H1 (cell line): ENCODE results near the gene ARHGEF28. TPM values are rescaled to one million over a fixed set of nuclear protein-coding genes. Genes with fewer than 3 reads are reported as not detected.

Experiments used
- CTCF ChIA-PET: fragments of 300-600 bp; sonication (Branson Sonifier 250); formaldehyde crosslinking; loops from one replicate; lab custom pipeline; 2021; ENCODE audit not compliant: partially characterized antibody; lab: Charles Lee
- POLR2A ChIA-PET: fragments of 300-600 bp; sonication (Branson Sonifier 250); formaldehyde crosslinking; loops from one replicate; lab custom pipeline; 2021; ENCODE audit warnings: inconsistent platforms; ENCODE audit not compliant: partially characterized antibody; lab: Charles Lee
- DNase-seq, 2 experiments: peaks; one replicate each; pipeline versions ENCODE4 v3.0.0 to v3.0.0-alpha.2; 2010 to 2022; ENCODE audit warnings: low spot score in 2 of 2, low read depth in 1 of 2, mixed read lengths in 1 of 2
- FAIRE-seq: peaks from 2 replicates; lab custom pipeline; 2011; peaks lifted over from hg19 to GRCh38; lab: Jason Lieb, UNC
- H2AFZ ChIP-seq: 2 replicates; pipeline ENCODE4 v1.8.1; 2012; ENCODE audit warnings: low read length, inconsistent platforms
- H2AK5ac ChIP-seq: 2 replicates; pipeline ENCODE4 v1.6.1; 2013; ENCODE audit warnings: low read depth, low read length
- H2BK120ac ChIP-seq: replicated peaks from 2 replicates; pipeline ENCODE3; 2013; ENCODE audit warnings: low read depth, low read length, inconsistent platforms
- H2BK12ac ChIP-seq: 2 replicates; pipeline ENCODE4 v1.6.1; 2013; ENCODE audit warnings: low read depth, low read length
- H2BK15ac ChIP-seq: 2 replicates; pipeline ENCODE4 v1.6.1; 2013; ENCODE audit warnings: low read length
- H2BK20ac ChIP-seq: 2 replicates; pipeline ENCODE4 v1.6.1; 2013; ENCODE audit warnings: low read length
- H2BK5ac ChIP-seq: 2 replicates; pipeline ENCODE4 v1.6.1; 2013; ENCODE audit warnings: low read depth, low read length
- H3K14ac ChIP-seq: 2 replicates; pipeline ENCODE4 v1.6.1; 2013; ENCODE audit warnings: inconsistent platforms; ENCODE audit not compliant: insufficient read length
- H3K18ac ChIP-seq: 2 replicates; pipeline ENCODE4 v1.6.1; 2013; ENCODE audit warnings: low read length; ENCODE audit errors: extremely low read depth
- H3K23ac ChIP-seq: 2 replicates; pipeline ENCODE4 v1.6.1; 2013; ENCODE audit warnings: inconsistent platforms; ENCODE audit not compliant: insufficient read length
- H3K23me2 ChIP-seq: 2 replicates; pipeline ENCODE4 v1.6.1; 2013; ENCODE audit warnings: low read depth, low read length
- H3K27ac ChIP-seq: 2 replicates; pipeline ENCODE4 v1.6.1; 2011; ENCODE audit warnings: low read depth, low read length, inconsistent platforms
- H3K27me3 ChIP-seq, 4 experiments: replicated peaks in 1 of 4; 1 replicate in 1 of 4; 2 replicates in 3 of 4; pipeline versions ENCODE4 v1.6.1 to v1.8.1; 2011 to 2013; ENCODE audit warnings: low read length in 3 of 4, mild to moderate bottlenecking in 3 of 4, inconsistent platforms in 2 of 4, mixed read lengths in 2 of 4, moderate library complexity in 1 of 4; ENCODE audit not compliant: control insufficient read depth in 3 of 4, insufficient read depth in 3 of 4; ENCODE audit errors: extremely low read depth in 1 of 4
- H3K36me3 ChIP-seq, 4 experiments: 2 replicates each; pipeline versions ENCODE4 v1.6.1 to v1.8.1; 2011 to 2013; ENCODE audit warnings: mild to moderate bottlenecking in 4 of 4, low read length in 3 of 4, moderate library complexity in 2 of 4, control low read depth in 1 of 4, inconsistent platforms in 1 of 4; ENCODE audit not compliant: insufficient read depth in 4 of 4, control insufficient read depth in 2 of 4
- H3K4ac ChIP-seq: replicated peaks from 2 replicates; pipeline ENCODE3; 2013; ENCODE audit warnings: low read length, low read depth, mixed read lengths, inconsistent platforms; ENCODE audit not compliant: insufficient read length
- H3K4me1 ChIP-seq, 4 experiments: replicated peaks in 1 of 4; 1 replicate in 1 of 4; 2 replicates in 3 of 4; pipeline versions ENCODE4 v1.6.1 to v1.8.1; 2011 to 2013; ENCODE audit warnings: low read length in 3 of 4, inconsistent platforms in 2 of 4, mixed read lengths in 1 of 4; ENCODE audit not compliant: insufficient read depth in 4 of 4, control insufficient read depth in 3 of 4
- H3K4me2 ChIP-seq, 2 experiments: 2 replicates each; pipeline versions ENCODE4 v1.6.1 to v1.8.1; 2011 to 2013; ENCODE audit warnings: low read depth in 2 of 2, low read length in 2 of 2, control low read depth in 1 of 2, inconsistent platforms in 1 of 2, mild to moderate bottlenecking in 1 of 2; ENCODE audit not compliant: insufficient read depth in 1 of 2
- H3K4me3 ChIP-seq, 4 experiments: fragments of 200-600, 300-600 bp in 1 of 4; sonication (generic), shearing (Covaris generic), sonication (Bioruptor Twin) in 1 of 4; 2 replicates each; pipeline versions ENCODE4 v1.5.1 to v1.8.1; 2011 to 2016; ENCODE audit warnings: low read length in 4 of 4, low read depth in 3 of 4, control low read depth in 2 of 4, inconsistent platforms in 2 of 4, mild to moderate bottlenecking in 2 of 4, mixed read lengths in 1 of 4, moderate library complexity in 1 of 4; ENCODE audit not compliant: insufficient read depth in 2 of 4; ENCODE audit errors: extremely low read depth in 1 of 4
- H3K56ac ChIP-seq: replicated peaks from 2 replicates; pipeline ENCODE3; 2013; ENCODE audit warnings: low read depth, mild to moderate bottlenecking, mixed read lengths, low read length, inconsistent platforms; ENCODE audit not compliant: insufficient read length
- H3K79me1 ChIP-seq: 2 replicates; pipeline ENCODE4 v1.6.1; 2013; ENCODE audit warnings: low read depth, low read length, control low read depth
- H3K79me2 ChIP-seq, 2 experiments: 2 replicates each; pipeline versions ENCODE4 v1.6.1 to v1.8.1; 2012 to 2013; ENCODE audit warnings: low read length in 2 of 2, mild to moderate bottlenecking in 2 of 2, inconsistent platforms in 1 of 2; ENCODE audit not compliant: insufficient read depth in 2 of 2, control insufficient read depth in 1 of 2
- H3K9ac ChIP-seq, 4 experiments: replicated peaks in 1 of 4; 1 replicate in 1 of 4; 2 replicates in 3 of 4; pipeline versions ENCODE4 v1.6.1 to v1.8.1; 2011 to 2013; ENCODE audit warnings: low read depth in 3 of 4, low read length in 3 of 4, control low read depth in 2 of 4, mild to moderate bottlenecking in 2 of 4, moderate library complexity in 2 of 4, inconsistent platforms in 1 of 4; ENCODE audit errors: extremely low read depth in 1 of 4
- H3K9me3 ChIP-seq, 2 experiments: 2 replicates each; pipeline versions ENCODE4 v1.6.1 to v1.8.1; 2012 to 2013; ENCODE audit warnings: mild to moderate bottlenecking in 2 of 2, moderate library complexity in 2 of 2, control low read depth in 1 of 2, inconsistent platforms in 1 of 2, low read depth in 1 of 2, low read length in 1 of 2, mixed read lengths in 1 of 2; ENCODE audit not compliant: insufficient read depth in 2 of 2
- H4K20me1 ChIP-seq, 2 experiments: replicated peaks in 1 of 2; 2 replicates each; pipeline versions ENCODE3 to v1.8.1; 2011 to 2013; ENCODE audit warnings: inconsistent platforms in 2 of 2, low read length in 2 of 2, mild to moderate bottlenecking in 1 of 2; ENCODE audit not compliant: insufficient read depth in 2 of 2, control insufficient read depth in 1 of 2
- H4K5ac ChIP-seq: 2 replicates; pipeline ENCODE4 v1.6.1; 2013; ENCODE audit warnings: low read length, low read depth, mixed read lengths, inconsistent platforms; ENCODE audit not compliant: insufficient read length
- H4K8ac ChIP-seq: 2 replicates; pipeline ENCODE4 v1.8.0; 2013; ENCODE audit warnings: mild to moderate bottlenecking, moderate library complexity, low read length, inconsistent platforms; ENCODE audit not compliant: insufficient read depth; ENCODE audit errors: extremely low read depth
- H4K91ac ChIP-seq: replicated peaks from 2 replicates; pipeline ENCODE3; 2013; ENCODE audit warnings: low read length, mixed read lengths, inconsistent platforms; ENCODE audit not compliant: insufficient read length
- HDAC6 ChIP-seq: IDR thresholded peaks from one replicate; pipeline ENCODE4 v1.7.1; 2012; ENCODE audit warnings: low read depth, mild to moderate bottlenecking, inconsistent platforms, low read length, moderate library complexity
- NRF1 ChIP-seq: IDR thresholded peaks from 2 replicates; pipeline ENCODE4 v1.6.1; 2011; ENCODE audit warnings: mild to moderate bottlenecking, low read depth, low read length, improper control_type of control experiment
- POLR2AphosphoS5 ChIP-seq: IDR thresholded peaks from 2 replicates; pipeline ENCODE4 v1.6.1; 2011; ENCODE audit warnings: low read depth, low read length
- RFX5 ChIP-seq: IDR thresholded peaks from 2 replicates; pipeline ENCODE4 v1.6.1; 2011; ENCODE audit warnings: low read depth, low read length, improper control_type of control experiment, borderline replicate concordance
- WGBS, 2 experiments: shearing (Covaris generic) in 1 of 2; methylation state at CpG; one replicate each; pipeline versions ENCODE4 v1.1.6 to v1.1.7; 2013 to 2015; ENCODE audit warnings: low lambda C conversion rate in 2 of 2, mixed read lengths in 2 of 2, inconsistent platforms in 1 of 2, low coverage in 1 of 2, missing lambda C conversion rate in 1 of 2; ENCODE audit not compliant: insufficient replicate concordance in 2 of 2, insufficient coverage in 1 of 2, insufficient read length in 1 of 2; ENCODE audit errors: extremely low coverage in 1 of 2, missing lambda C conversion rate in 1 of 2; 5-methylcytosine and 5-hydroxymethylcytosine counted together
- polyA plus RNA-seq, 7 experiments: library from polyadenylated mRNA; depleted of rRNA in 3 of 7; stranded (reverse) in 5 of 7; unstranded in 2 of 7; fragments of >200 nt in 5 of 7; fragments of 200-250 nt in 2 of 7; gene quantifications; 1 replicate in 5 of 7; 2 replicates in 1 of 7; 4 replicates in 1 of 7; pipeline versions ENCODE4 v1.2.1 to v1.2.3, GENCODE V29; 2011 to 2013; ENCODE audit warnings: missing spikeins in 2 of 7, mixed read lengths in 2 of 7
- total RNA-seq: library from RNA; stranded (reverse); fragmentation: NEBNext Ultra II Directional; extraction: Animal tissue kit (Norgen Biotek cat#: 25700); gene quantifications from 2 replicates; pipeline ENCODE4 v1.2.1, GENCODE V29; 2021

The ARHGEF28 gene
- total and polyA plus RNA-seq, 2 of the 8 experiments (the other 6 are each of a cell fraction or from before 2014, with no cell fraction given) = 0.33 to 1.0 TPM

DNA sequence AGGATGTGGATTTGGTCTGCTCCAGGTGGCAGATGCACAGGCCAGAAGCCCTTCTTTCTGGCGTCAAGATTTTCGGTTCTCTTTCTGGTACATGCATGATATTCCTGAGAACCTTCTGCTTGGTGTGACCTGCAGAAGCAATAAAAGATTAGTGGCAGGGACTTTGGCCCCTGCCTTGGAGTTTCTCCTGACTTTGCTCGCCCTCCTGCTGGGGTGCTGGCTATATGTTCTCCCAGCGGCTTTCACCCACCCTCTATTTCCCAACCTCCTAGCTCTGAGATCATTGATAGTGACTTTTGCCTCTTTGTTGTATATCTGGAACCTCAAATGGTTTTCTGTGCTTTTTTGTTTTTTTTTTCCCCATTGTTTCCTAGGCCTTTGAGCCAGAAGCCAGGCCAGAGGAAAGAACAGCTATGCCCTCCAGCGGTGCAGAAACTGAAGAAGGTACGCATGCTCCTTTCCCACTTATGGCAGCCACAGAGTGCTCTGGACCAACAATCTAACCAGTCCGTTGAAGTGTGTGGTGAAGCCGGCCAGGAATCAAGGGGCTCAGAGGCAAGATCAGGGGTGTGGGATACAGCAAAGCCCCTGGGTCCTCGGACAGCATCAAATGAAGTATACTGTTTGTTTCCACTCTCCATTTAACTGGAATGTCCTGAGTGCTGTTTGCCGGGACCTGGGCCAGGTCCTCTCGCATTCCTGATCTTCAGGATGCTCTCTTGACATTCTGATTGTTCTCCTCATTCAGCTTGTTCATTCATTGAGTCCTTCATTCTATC lies 154.5 kb downstream of the ARHGEF28 start:
- no peak overlapping the region for H4K8ac ChIP-seq
- H3K4ac ChIP-seq = no peak overlapping the region
- H2BK120ac ChIP-seq = no peak overlapping the region
- no peak overlapping the region for H3K4me2 ChIP-seq
- H3K23ac ChIP-seq = no peak overlapping the region
- no peak overlapping the region for H3K4me3 ChIP-seq
- H2BK12ac ChIP-seq = no peak overlapping the region
- no peaks in the 10 kb centered on the region for H3K79me1 ChIP-seq
- H3K9me3 ChIP-seq = no peaks in the 10 kb centered on the region
- ChIA-PET POLR2A (no interaction called here), CTCF (interaction anchor here (0.6 to 1.5 kb wide), 4 partner anchors 184 to 191 kb away, joined by 3 to 7 read pairs (median 3); no protein-coding TSS in a partner anchor)
- no peak overlapping the region for H4K5ac ChIP-seq
- no peak overlapping the region for H2BK15ac ChIP-seq
- no peaks in the 10 kb centered on the region for H3K36me3 ChIP-seq
- peaks cover 2% of the 10 kb centered on the region; the same call in 1 of the 2 replicates for H3K23me2 ChIP-seq
- H3K56ac ChIP-seq = no peak overlapping the region
- H3K4me1 ChIP-seq = no peaks in the 10 kb centered on the region
- H2AK5ac ChIP-seq = no peak overlapping the region
- H3K9ac ChIP-seq = no peak overlapping the region
- 84% methylated on average over 11 of the region's 11 CpGs; no CpG with 5 or more reads in 1 of the 2 experiments for WGBS, 2 experiments
- H3K18ac ChIP-seq = no peak overlapping the region
- no peaks in the 10 kb centered on the region for H3K27me3 ChIP-seq
- H4K20me1 ChIP-seq = no peaks in the 10 kb centered on the region
- H3K14ac ChIP-seq = no peak overlapping the region
- H2AFZ ChIP-seq = no peak overlapping the region
- TF ChIP-seq POLR2AphosphoS5 = no peak
- no peak for TF ChIP-seq NRF1
- no peak for TF ChIP-seq RFX5
- no peak for TF ChIP-seq HDAC6
- H3K27ac ChIP-seq = no peak overlapping the region
- no peak overlapping the region for H2BK20ac ChIP-seq
- FAIRE-seq = no peak
- no peak overlapping the region for H4K91ac ChIP-seq
- H2BK5ac ChIP-seq = no peak overlapping the region
- no peak for DNase-seq
- H3K79me2 ChIP-seq = no peaks in the 10 kb centered on the region
